Measurements from ENCODE around the gene OSR1. TPM values are rescaled to one million over a fixed set of nuclear protein-coding genes. Genes with fewer than 3 reads are reported as not detected.

The OSR1 gene
- total RNA-seq, 1 donor from 2014 or later, result 0.04 TPM

GRCh38 chr2:19337202-19337601 is 21.2 kb downstream of the OSR1 start:
- DNase-seq (ENCODE audit: low read depth), result no peak
- TF ChIP-seq CTCF (IDR thresholded peaks at IDR 0.05; ENCODE audit: insufficient read depth, low read length, poor library complexity, severe bottlenecking), result no peak
- no peaks in the 10 kb centered on the region for H3K27me3 ChIP-seq (ENCODE audit: control insufficient read depth, insufficient read depth, low read length)
- no peaks in the 10 kb centered on the region for H3K36me3 ChIP-seq (ENCODE audit: control insufficient read depth, insufficient read depth, low read length)
- H3K4me3 ChIP-seq (ENCODE audit: low read depth, low read length), result no peak overlapping the region

- H3K36me3 ChIP-seq (ENCODE audit: control insufficient read depth, insufficient read depth, low read length), result no peaks in the 10 kb centered on the region
- no peak overlapping the region for H3K4me3 ChIP-seq (ENCODE audit: low read depth, low read length)
- no peak for TF ChIP-seq CTCF (IDR thresholded peaks at IDR 0.05; ENCODE audit: insufficient read depth, low read length, poor library complexity, severe bottlenecking)
These were observed 21.6 kb downstream of the OSR1 start for GRCh38 chr2:19336781-19337180.

GRCh38 chr2:19332503-19332902 is 25.9 kb downstream of the OSR1 start:
- TF ChIP-seq CTCF (IDR thresholded peaks at IDR 0.05; ENCODE audit: insufficient read depth, low read length, poor library complexity, severe bottlenecking), result no peak
- DNase-seq (ENCODE audit: low read depth), result no peak
- no peaks in the 10 kb centered on the region for H3K27me3 ChIP-seq (ENCODE audit: control insufficient read depth, insufficient read depth, low read length)
- H3K4me3 ChIP-seq (ENCODE audit: low read depth, low read length), result no peak overlapping the region
- no peaks in the 10 kb centered on the region for H3K36me3 ChIP-seq (ENCODE audit: control insufficient read depth, insufficient read depth, low read length)

More at GRCh38 chr2:19336781-19337180, 21.6 kb downstream of the OSR1 start:
- no peaks in the 10 kb centered on the region for H3K27me3 ChIP-seq (ENCODE audit: control insufficient read depth, insufficient read depth, low read length)
- DNase-seq (ENCODE audit: low read depth), result no peak

GRCh38 chr2:19331450-19331849 is 27.0 kb downstream of the OSR1 start:
- DNase-seq (ENCODE audit: low read depth), result no peak
- no peaks in the 10 kb centered on the region for H3K27me3 ChIP-seq (ENCODE audit: control insufficient read depth, insufficient read depth, low read length)
- H3K4me3 ChIP-seq (ENCODE audit: low read depth, low read length), result no peak overlapping the region
- TF ChIP-seq CTCF (IDR thresholded peaks at IDR 0.05; ENCODE audit: insufficient read depth, low read length, poor library complexity, severe bottlenecking), result no peak
- no peaks in the 10 kb centered on the region for H3K36me3 ChIP-seq (ENCODE audit: control insufficient read depth, insufficient read depth, low read length)

GRCh38 chr2:19330436-19330835 is 28.0 kb downstream of the OSR1 start:
- no peak for TF ChIP-seq CTCF (IDR thresholded peaks at IDR 0.05; ENCODE audit: insufficient read depth, low read length, poor library complexity, severe bottlenecking)
- no peak for DNase-seq (ENCODE audit: low read depth)
- no peaks in the 10 kb centered on the region for H3K27me3 ChIP-seq (ENCODE audit: control insufficient read depth, insufficient read depth, low read length)

GRCh38 chr2:19329445-19329844 is 29.0 kb downstream of the OSR1 start:
- Histone ChIP-seq H3K27me3 (ENCODE audit: control insufficient read depth, insufficient read depth, low read length) (no peaks in the 10 kb centered on the region), H3K4me3 (ENCODE audit: low read depth, low read length) (no peak overlapping the region), H3K36me3 (ENCODE audit: control insufficient read depth, insufficient read depth, low read length) (no peaks in the 10 kb centered on the region)
- DNase-seq (ENCODE audit: low read depth), result no peak
- no peak for TF ChIP-seq CTCF (IDR thresholded peaks at IDR 0.05; ENCODE audit: insufficient read depth, low read length, poor library complexity, severe bottlenecking)

More at GRCh38 chr2:19330436-19330835, 28.0 kb downstream of the OSR1 start:
- H3K4me3 ChIP-seq (ENCODE audit: low read depth, low read length), result no peak overlapping the region
- no peaks in the 10 kb centered on the region for H3K36me3 ChIP-seq (ENCODE audit: control insufficient read depth, insufficient read depth, low read length)
